Islet of Langerhans (tissue), 1 donor: ENCODE data around the gene ORM1.
"Not testable (repeated sequence)": the region's sequence is repeated elsewhere in the genome, so short reads cannot be mapped to it uniquely, and the experiment has no call there.

Source experiments
- FAIRE-seq: peaks from one replicate; lab custom pipeline; 2011; peaks lifted over from hg19 to GRCh38; lab: Jason Lieb, UNC

ORM1 gene

GRCh38 chr9:114325684-114326254, 2.9 kb downstream of the ORM1 start:
- FAIRE-seq, result not testable (repeated sequence)

- no peak for FAIRE-seq
These were observed 4.9 kb downstream of the ORM1 start for GRCh38 chr9:114327749-114328148.

- FAIRE-seq, result not testable (repeated sequence)
These were observed 5.5 kb downstream of the ORM1 start for GRCh38 chr9:114328357-114328820.

- not testable (repeated sequence) for FAIRE-seq
These were observed 6.2 kb downstream of the ORM1 start for GRCh38 chr9:114328937-114329624.

GRCh38 chr9:114329625-114330022, 6.7 kb downstream of the ORM1 start, which contains the start of gene ORM2:
Gene ORM2, plus strand, starts transcription at chr9:114329869. Its CDS starts 36 bp downstream, at chr9:114329905.
- not testable (repeated sequence) for FAIRE-seq

- FAIRE-seq, result no peak
These were observed 7.7 kb downstream of the ORM1 start for GRCh38 chr9:114330636-114331035.

- not testable (repeated sequence) for FAIRE-seq
These were observed 8.6 kb downstream of the ORM1 start for GRCh38 chr9:114331229-114332195.

- FAIRE-seq, result not testable (repeated sequence)
These were observed 9.7 kb downstream of the ORM1 start for GRCh38 chr9:114332474-114333040.

GRCh38 chr9:114333718-114334117, 10.8 kb downstream of the ORM1 start:
- FAIRE-seq, result not testable (repeated sequence)

- no peak for FAIRE-seq
These were observed 11.6 kb downstream of the ORM1 start for GRCh38 chr9:114334490-114334889.

GRCh38 chr9:114335745-114336144, 12.8 kb downstream of the ORM1 start:
- no peak for FAIRE-seq

- FAIRE-seq, result no peak
These were observed 13.3 kb downstream of the ORM1 start for GRCh38 chr9:114336157-114336556.

- FAIRE-seq, result no peak
These were observed 13.9 kb downstream of the ORM1 start for GRCh38 chr9:114336699-114337395.

- FAIRE-seq, result no peak
These were observed 15.3 kb downstream of the ORM1 start for GRCh38 chr9:114338187-114338586.

GRCh38 chr9:114339130-114339908, 16.4 kb downstream of the ORM1 start:
- FAIRE-seq, result no peak

- no peak for FAIRE-seq
These were observed 18.4 kb downstream of the ORM1 start for GRCh38 chr9:114341152-114341830.

GRCh38 chr9:114341991-114342390, 19.1 kb downstream of the ORM1 start:
- no peak for FAIRE-seq

- no peak for FAIRE-seq
These were observed 20.0 kb downstream of the ORM1 start for GRCh38 chr9:114342755-114343440.

GRCh38 chr9:114343471-114344187, 20.7 kb downstream of the ORM1 start:
- FAIRE-seq, result no peak
